Mucosa of rectum (tissue), 2 donors: Measurements from ENCODE around the gene FLNB.

Experiments
- H3K27ac ChIP-seq, 2 donors: one replicate each; pipeline ENCODE4 v1.7.0; 2013; ENCODE audit warnings: inconsistent platforms in 2 of 2, low read depth in 2 of 2, low read length in 2 of 2
- H3K27me3 ChIP-seq, 2 donors: one replicate each; pipeline ENCODE4 v1.7.0; 2013; ENCODE audit warnings: low read length in 2 of 2; ENCODE audit not compliant: control insufficient read depth in 2 of 2, insufficient read depth in 2 of 2
- H3K36me3 ChIP-seq, 2 donors: one replicate each; pipeline ENCODE4 v1.7.0; 2013; ENCODE audit warnings: low read length in 2 of 2; ENCODE audit not compliant: control insufficient read depth in 2 of 2, insufficient read depth in 2 of 2
- H3K4me1 ChIP-seq, 2 donors: one replicate each; pipeline ENCODE4 v1.7.0; 2013; ENCODE audit warnings: low read length in 2 of 2, mild to moderate bottlenecking in 1 of 2; ENCODE audit not compliant: control insufficient read depth in 2 of 2, insufficient read depth in 2 of 2
- H3K4me3 ChIP-seq, 2 donors: one replicate each; pipeline ENCODE4 v1.7.0; 2013; ENCODE audit warnings: low read length in 2 of 2
- H3K9ac ChIP-seq, 2 donors: one replicate each; pipeline ENCODE4 v1.7.0; 2013; ENCODE audit warnings: low read length in 2 of 2, low read depth in 1 of 2, mild to moderate bottlenecking in 1 of 2
- H3K9me3 ChIP-seq, 2 donors: one replicate each; pipeline ENCODE4 v1.7.0; 2013; ENCODE audit warnings: low read length in 2 of 2; ENCODE audit not compliant: control insufficient read depth in 2 of 2
- donor health status: healthy.
- donor health status: Normal muscosa, but diverticular disease.

FLNB gene

GRCh38 chr3:58041182-58041825, 33.1 kb downstream of the FLNB start:
- Histone ChIP-seq H3K4me1 (peaks cover 23 to 33% of the 10 kb centered on the region in 2 donors), H3K4me3 (no peak overlapping the region), H3K36me3 (peaks cover 3 to 8% of the 10 kb centered on the region in 2 donors), H3K27me3 (no peaks in the 10 kb centered on the region), H3K27ac (peak overlapping the region in 1 of 2 donors; percentile 49), H3K9me3 (no peaks in the 10 kb centered on the region), H3K9ac (no peak overlapping the region)

GRCh38 chr3:58041826-58042324, 33.7 kb downstream of the FLNB start:
- no peak overlapping the region for H3K27ac ChIP-seq
- H3K9ac ChIP-seq, result no peak overlapping the region
- H3K9me3 ChIP-seq, result no peaks in the 10 kb centered on the region
- no peaks in the 10 kb centered on the region for H3K27me3 ChIP-seq
- H3K36me3 ChIP-seq, result peaks cover 3 to 8% of the 10 kb centered on the region in 2 donors
- H3K4me3 ChIP-seq, result no peak overlapping the region
- peaks cover 23 to 29% of the 10 kb centered on the region in 2 donors for H3K4me1 ChIP-seq

GRCh38 chr3:58042947-58043707, 34.9 kb downstream of the FLNB start:
- Histone ChIP-seq H3K9ac (no peak overlapping the region), H3K9me3 (no peaks in the 10 kb centered on the region), H3K27ac (no peak overlapping the region), H3K4me3 (no peak overlapping the region), H3K36me3 (peaks cover 2 to 3% of the 10 kb centered on the region in 2 donors), H3K27me3 (no peaks in the 10 kb centered on the region), H3K4me1 (peaks cover 24 to 25% of the 10 kb centered on the region in 2 donors)

- H3K4me1 ChIP-seq, result peaks cover 28 to 32% of the 10 kb centered on the region in 2 donors
- H3K4me3 ChIP-seq, result no peak overlapping the region
- no peak overlapping the region for H3K9ac ChIP-seq
- peaks cover 2 to 3% of the 10 kb centered on the region in 2 donors for H3K36me3 ChIP-seq
- no peaks in the 10 kb centered on the region for H3K9me3 ChIP-seq
- no peaks in the 10 kb centered on the region for H3K27me3 ChIP-seq
- no peak overlapping the region for H3K27ac ChIP-seq
Observed at GRCh38 chr3:58043933-58044332, 35.7 kb downstream of the FLNB start.

- peaks cover 2 to 3% of the 10 kb centered on the region in 2 donors for H3K36me3 ChIP-seq
- H3K9ac ChIP-seq, result no peak overlapping the region
- no peak overlapping the region for H3K27ac ChIP-seq
- H3K4me3 ChIP-seq, result no peak overlapping the region
- H3K9me3 ChIP-seq, result no peaks in the 10 kb centered on the region
- no peaks in the 10 kb centered on the region for H3K27me3 ChIP-seq
- peaks cover 27 to 33% of the 10 kb centered on the region in 2 donors for H3K4me1 ChIP-seq
Observed at GRCh38 chr3:58044691-58045483, 36.7 kb downstream of the FLNB start.

- H3K27me3 ChIP-seq, result no peaks in the 10 kb centered on the region
- peaks cover 25 to 40% of the 10 kb centered on the region in 2 donors for H3K4me1 ChIP-seq
- no peak overlapping the region for H3K9ac ChIP-seq
- no peaks in the 10 kb centered on the region for H3K9me3 ChIP-seq
- H3K27ac ChIP-seq, result peak overlapping the region in 1 of 2 donors; percentile 32
- H3K36me3 ChIP-seq, result peaks cover 0 to 7% of the 10 kb centered on the region in 2 donors
- H3K4me3 ChIP-seq, result no peak overlapping the region
Observed at GRCh38 chr3:58047826-58048225, 39.6 kb downstream of the FLNB start.

- Histone ChIP-seq H3K9me3 (no peaks in the 10 kb centered on the region), H3K27me3 (no peaks in the 10 kb centered on the region), H3K36me3 (peaks cover 0 to 8% of the 10 kb centered on the region in 2 donors), H3K4me1 (peaks cover 26 to 42% of the 10 kb centered on the region in 2 donors), H3K4me3 (no peak overlapping the region), H3K9ac (no peak overlapping the region), H3K27ac (peak overlapping the region; percentile 32)
Observed at GRCh38 chr3:58048301-58048700, 40.1 kb downstream of the FLNB start.

- Histone ChIP-seq H3K27ac (peak overlapping the region; percentile 23 to 52), H3K9me3 (no peaks in the 10 kb centered on the region), H3K9ac (no peak overlapping the region), H3K4me3 (no peak overlapping the region), H3K4me1 (peaks cover 26 to 38% of the 10 kb centered on the region in 2 donors), H3K36me3 (peaks cover 0 to 5% of the 10 kb centered on the region in 2 donors), H3K27me3 (no peaks in the 10 kb centered on the region)
Observed at GRCh38 chr3:58049143-58049785, 41.0 kb downstream of the FLNB start.

- Histone ChIP-seq H3K4me1 (peaks cover 26 to 36% of the 10 kb centered on the region in 2 donors), H3K9ac (no peak overlapping the region), H3K36me3 (peaks cover 0 to 5% of the 10 kb centered on the region in 2 donors), H3K4me3 (no peak overlapping the region), H3K9me3 (no peaks in the 10 kb centered on the region), H3K27ac (peak overlapping the region in 1 of 2 donors; percentile 74), H3K27me3 (no peaks in the 10 kb centered on the region)
Observed at GRCh38 chr3:58051196-58051595, 43.0 kb downstream of the FLNB start.
